Stimulated activated CD4-positive, alpha-beta T cell treated with anti-CD3 and anti-CD28 coated beads, Interleukin-12 subunit alpha, Interleukin-12 subunit beta, amount 100 ng/mL, for 4 hours (primary cell): ENCODE measurements around the gene INPP1.
"Not testable (repeated sequence)": the region's sequence is repeated elsewhere in the genome, so short reads cannot be mapped to it uniquely, and the experiment has no call there.

ENCODE experiments used
- DNase-seq: peaks from one replicate; pipeline ENCODE4 v3.0.0-alpha.2; 2020

The INPP1 gene

GRCh38 chr2:190343536-190344275, at the start of gene INPP1:
TSS of gene INPP1 (plus strand) at chr2:190343589. CDS start at chr2:190360103, 16,514 bp downstream.
- DNase-seq: peak; percentile 37

GRCh38 chr2:190297880-190298279, 45.5 kb upstream of the INPP1 start:
- DNase-seq: not testable (repeated sequence)

- DNase-seq: no peak
Measured at GRCh38 chr2:190301032-190301431, 42.4 kb upstream of the INPP1 start.

GRCh38 chr2:190302052-190302451, 41.3 kb upstream of the INPP1 start:
- DNase-seq: no peak

GRCh38 chr2:190303647-190304046, 39.7 kb upstream of the INPP1 start:
- DNase-seq: no peak

- DNase-seq: no peak
Measured at GRCh38 chr2:190304404-190304803, 39.0 kb upstream of the INPP1 start.

GRCh38 chr2:190308031-190308430, 35.4 kb upstream of the INPP1 start:
- no peak for DNase-seq

- DNase-seq: no peak
Measured at GRCh38 chr2:190311893-190312634, 31.3 kb upstream of the INPP1 start.

GRCh38 chr2:190312635-190313025, 30.8 kb upstream of the INPP1 start:
- DNase-seq: not testable (repeated sequence)

- DNase-seq: no peak
Measured at GRCh38 chr2:190313880-190314279, 29.5 kb upstream of the INPP1 start.

- DNase-seq: no peak
Measured at GRCh38 chr2:190315273-190315672, 28.1 kb upstream of the INPP1 start.

GRCh38 chr2:190318514-190318913, 24.9 kb upstream of the INPP1 start:
- no peak for DNase-seq

GRCh38 chr2:190318931-190319554, 24.3 kb upstream of the INPP1 start:
- DNase-seq: no peak

GRCh38 chr2:190319555-190320498, 23.6 kb upstream of the INPP1 start, which contains the start of gene HIBCH:
TSS of gene HIBCH (minus strand) at chr2:190319826. CDS start at chr2:190319750, 76 bp downstream.
- DNase-seq: peak; percentile 89

GRCh38 chr2:190320696-190321095, 22.7 kb upstream of the INPP1 start:
- peak; percentile 4 for DNase-seq

GRCh38 chr2:190323406-190323805, 20.0 kb upstream of the INPP1 start:
- no peak for DNase-seq

- DNase-seq: no peak
Measured at GRCh38 chr2:190325588-190325987, 17.8 kb upstream of the INPP1 start.

- DNase-seq: no peak
Measured at GRCh38 chr2:190327867-190328572, 15.4 kb upstream of the INPP1 start.

- no peak for DNase-seq
Measured at GRCh38 chr2:190328573-190329147, 14.7 kb upstream of the INPP1 start.

- no peak for DNase-seq
Measured at GRCh38 chr2:190333395-190333794, 10.0 kb upstream of the INPP1 start.

- no peak for DNase-seq
Measured at GRCh38 chr2:190333928-190334327, 9.5 kb upstream of the INPP1 start.
